Astrocyte of the cerebellum (primary cell): ENCODE results near the gene TMEM98.

Experiments used
- DNase-seq: peaks from one replicate; pipeline ENCODE4 v3.0.0-alpha.2; 2011; ENCODE audit warnings: low read depth
- H3K4me3 ChIP-seq: 2 replicates; pipeline ENCODE4 v1.5.1; 2011; ENCODE audit warnings: mild to moderate bottlenecking, low read depth, low read length, moderate library complexity
- CTCF ChIP-seq: IDR thresholded peaks from 2 replicates; pipeline ENCODE4 v1.5.1; 2012; ENCODE audit warnings: low read length, low read depth, moderate library complexity, mild to moderate bottlenecking; ENCODE audit errors: missing control alignments
- in situ Hi-C: cut with HindIII; loops from 2 replicates; pipeline ENCODE4 v1.10.0; 2017; ENCODE audit warnings: low sequenced_read_pairs

The TMEM98 gene

DNA sequence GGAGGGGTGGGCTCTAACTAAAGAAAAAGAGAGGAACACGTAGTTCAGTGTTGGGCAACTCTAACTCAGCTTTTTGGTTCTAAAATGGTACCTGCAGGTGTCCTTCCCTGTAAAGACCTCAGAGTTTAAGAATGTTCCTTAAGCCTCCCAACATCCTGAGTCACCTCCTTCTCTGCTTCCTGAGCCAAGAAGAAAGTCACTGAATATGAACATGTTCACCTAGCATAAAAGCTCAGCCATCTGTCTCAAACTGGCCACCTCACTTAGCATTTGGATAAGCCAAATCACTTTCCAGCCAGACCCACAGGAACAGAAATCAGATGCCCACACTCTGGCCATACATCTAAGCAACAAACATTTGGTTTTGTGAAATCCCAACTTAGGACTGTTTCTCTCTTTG is 3.7 kb downstream of the TMEM98 start:
- no peak overlapping the region for H3K4me3 ChIP-seq
- no peak for TF ChIP-seq CTCF
- in situ Hi-C loops = no loop called here
- DNase-seq = no peak

DNA sequence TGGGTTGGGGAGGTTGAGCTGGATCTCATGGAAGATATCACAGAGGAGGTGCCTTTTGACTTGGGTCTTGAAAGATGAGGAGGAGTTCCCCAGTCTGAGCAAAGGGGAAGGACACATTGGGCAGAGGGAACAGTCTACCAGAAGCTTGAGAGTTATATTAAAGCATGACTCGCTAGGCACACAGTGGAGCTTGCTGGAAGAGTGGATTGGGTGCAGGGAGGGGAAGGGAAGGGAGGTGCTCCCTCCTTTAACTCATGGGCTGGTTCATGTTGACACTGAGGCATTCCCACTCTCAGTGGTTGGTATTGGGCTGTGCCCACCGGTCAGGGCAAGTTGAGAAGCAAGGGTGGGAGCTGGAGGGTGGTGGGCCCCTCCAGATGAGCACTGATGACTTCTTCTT is 5.9 kb downstream of the TMEM98 start:
- no peak for DNase-seq
- no peak for TF ChIP-seq CTCF
- in situ Hi-C loops = no loop called here
- no peak overlapping the region for H3K4me3 ChIP-seq

DNA sequence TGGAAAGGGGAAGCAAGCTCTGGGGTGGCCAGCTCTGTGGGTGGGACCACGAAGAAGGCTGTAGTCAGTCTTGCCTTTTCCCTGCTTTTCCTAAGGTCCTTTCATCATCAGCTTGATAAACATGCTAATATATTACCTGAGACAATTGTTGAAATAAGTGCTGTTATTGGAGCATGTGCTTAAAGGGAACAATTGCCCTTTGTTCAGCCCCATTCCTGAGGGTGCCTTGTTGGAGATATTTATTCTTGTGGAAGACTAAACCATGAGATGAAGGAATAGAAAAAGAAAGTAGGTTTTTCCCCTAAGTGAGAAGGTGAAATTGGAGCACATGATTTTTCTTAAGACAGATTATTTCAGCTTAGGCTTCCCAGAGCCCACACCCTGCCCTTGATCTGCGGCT is 7.8 kb downstream of the TMEM98 start:
- no peak for DNase-seq
- TF ChIP-seq CTCF = no peak
- in situ Hi-C loops = no loop called here
- H3K4me3 ChIP-seq = no peak overlapping the region

DNA sequence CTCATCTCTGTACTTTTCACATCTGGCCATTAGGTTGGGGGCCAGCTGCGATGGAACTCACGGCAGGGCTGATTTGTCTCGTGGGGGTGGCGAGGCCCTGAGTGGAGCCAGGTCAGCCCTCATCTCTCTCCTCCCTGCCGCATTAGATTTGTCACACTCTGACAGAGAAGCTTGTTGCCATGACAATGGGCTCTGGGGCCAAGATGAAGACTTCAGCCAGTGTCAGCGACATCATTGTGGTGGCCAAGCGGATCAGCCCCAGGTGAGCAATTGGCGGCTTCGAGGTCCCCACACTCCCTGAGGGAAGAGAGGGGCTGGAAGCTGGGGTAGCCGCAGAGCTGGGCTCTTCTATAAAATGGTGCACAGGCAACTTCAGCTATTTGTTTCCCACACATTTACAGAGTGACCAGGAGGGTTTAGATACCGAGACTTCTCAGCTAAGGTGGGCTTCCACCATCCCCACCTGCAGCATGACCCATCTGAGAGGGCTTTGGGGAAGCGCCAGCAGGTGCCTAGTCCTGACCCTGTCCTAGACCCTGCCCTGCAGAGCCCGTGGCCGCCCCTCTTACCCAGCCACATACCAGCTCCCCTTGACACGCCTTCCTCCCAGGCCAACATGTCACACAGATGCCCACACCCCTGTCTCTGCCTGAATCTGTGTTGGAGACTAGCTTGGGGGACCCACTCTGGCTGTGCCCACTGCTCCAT is 8.4 kb downstream of the TMEM98 start:
- in situ Hi-C loops = no loop called here

DNA sequence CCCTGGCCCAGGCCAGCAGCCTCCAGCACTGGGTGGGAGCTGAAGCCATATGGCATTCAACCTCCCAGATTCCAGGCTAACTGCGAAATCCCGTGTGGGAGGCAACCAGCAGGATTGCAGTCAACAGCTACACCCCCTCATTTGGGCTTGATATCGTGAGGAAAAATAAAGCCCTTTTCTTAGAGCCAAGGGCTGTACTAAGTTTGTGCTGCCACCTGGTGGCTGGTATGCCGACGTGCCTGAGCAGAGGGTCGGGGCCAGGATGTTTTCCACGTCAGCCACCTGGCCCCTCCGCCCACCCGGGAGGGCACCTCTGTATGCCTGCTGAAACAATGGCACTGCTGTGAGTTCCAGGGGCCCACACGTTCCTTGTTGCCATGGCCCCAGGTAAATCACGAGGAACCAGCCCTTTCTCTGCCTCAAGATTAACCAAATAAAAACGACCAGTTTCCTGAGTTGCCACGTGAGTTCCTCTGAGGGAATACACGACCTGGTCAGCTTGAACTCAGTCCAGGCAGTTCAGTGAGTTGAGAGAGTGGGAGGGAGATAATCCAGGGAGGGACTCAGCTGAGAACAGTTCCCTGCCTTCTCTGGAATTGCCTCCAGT is 9.0 kb downstream of the TMEM98 start:
- in situ Hi-C loops = no loop called here

More for the DNA sequence above, 8.4 kb downstream of the TMEM98 start:
- TF ChIP-seq CTCF = no peak
- no peak overlapping the region for H3K4me3 ChIP-seq
- no peak for DNase-seq

More for the DNA sequence above, 9.0 kb downstream of the TMEM98 start:
- TF ChIP-seq CTCF = peak; percentile 81
- peak; percentile 36 for DNase-seq
- H3K4me3 ChIP-seq = no peak overlapping the region
